ENCODE data around the gene ATP9B.

Gene ATP9B

GRCh38 chr18:79123948-79124347, 54.8 kb downstream of the ATP9B start:
- Histone ChIP-seq H3K9ac (ENCODE audit: low read length) (no peak overlapping the region), H4K20me1 (ENCODE audit: insufficient read depth, low read length) (no peaks in the 10 kb centered on the region), H3K9me2 (replicated peaks; ENCODE audit: insufficient read depth, low read length) (no peaks in the 10 kb centered on the region), H3K4me3 (ENCODE audit: low read length) (no peak overlapping the region), H3K27me3 (replicated peaks; ENCODE audit: insufficient read depth, low read length) (no peaks in the 10 kb centered on the region), H3F3A (ENCODE audit: insufficient read depth, low read length) (no peaks in the 10 kb centered on the region), H3K4me1 (ENCODE audit: low read length) (peaks cover 6% of the 10 kb centered on the region; the same call in 1 of the 2 replicates), H3K36me3 (replicated peaks; ENCODE audit: insufficient read depth, low read length) (peaks cover 3% of the 10 kb centered on the region; the same call in 1 of the 2 replicates), H3K4me2 (ENCODE audit: low read depth, low read length) (no peak overlapping the region), H3K9me3 (replicated peaks; ENCODE audit: insufficient read depth, low read length) (no peaks in the 10 kb centered on the region), H3K79me2 (ENCODE audit: low read length) (no peaks in the 10 kb centered on the region), H3K27ac (ENCODE audit: low read length) (no peak overlapping the region), H2AFZ (ENCODE audit: low read length) (no peak overlapping the region)
- no peak for TF ChIP-seq EZH2 (optimal IDR thresholded peaks at IDR 0.05; ENCODE audit: low read depth, low read length)
- no peak for TF ChIP-seq EZH2phosphoT487 (IDR thresholded peaks at IDR 0.05; ENCODE audit: low read length)
- TF ChIP-seq, protein P1, sequence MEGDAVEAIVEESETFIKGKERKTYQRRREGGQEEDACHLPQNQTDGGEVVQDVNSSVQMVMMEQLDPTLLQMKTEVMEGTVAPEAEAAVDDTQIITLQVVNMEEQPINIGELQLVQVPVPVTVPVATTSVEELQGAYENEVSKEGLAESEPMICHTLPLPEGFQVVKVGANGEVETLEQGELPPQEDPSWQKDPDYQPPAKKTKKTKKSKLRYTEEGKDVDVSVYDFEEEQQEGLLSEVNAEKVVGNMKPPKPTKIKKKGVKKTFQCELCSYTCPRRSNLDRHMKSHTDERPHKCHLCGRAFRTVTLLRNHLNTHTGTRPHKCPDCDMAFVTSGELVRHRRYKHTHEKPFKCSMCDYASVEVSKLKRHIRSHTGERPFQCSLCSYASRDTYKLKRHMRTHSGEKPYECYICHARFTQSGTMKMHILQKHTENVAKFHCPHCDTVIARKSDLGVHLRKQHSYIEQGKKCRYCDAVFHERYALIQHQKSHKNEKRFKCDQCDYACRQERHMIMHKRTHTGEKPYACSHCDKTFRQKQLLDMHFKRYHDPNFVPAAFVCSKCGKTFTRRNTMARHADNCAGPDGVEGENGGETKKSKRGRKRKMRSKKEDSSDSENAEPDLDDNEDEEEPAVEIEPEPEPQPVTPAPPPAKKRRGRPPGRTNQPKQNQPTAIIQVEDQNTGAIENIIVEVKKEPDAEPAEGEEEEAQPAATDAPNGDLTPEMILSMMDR (IDR thresholded peaks at IDR 0.05; ENCODE audit: low read length): no peak
- no peak for DNase-seq

- Histone ChIP-seq H2AFZ (ENCODE audit: low read length) (no peak overlapping the region), H3K27me3 (replicated peaks; ENCODE audit: insufficient read depth, low read length) (no peaks in the 10 kb centered on the region), H3K4me1 (ENCODE audit: low read length) (no peaks in the 10 kb centered on the region), H3K4me3 (ENCODE audit: low read length) (no peak overlapping the region), H3K9me3 (replicated peaks; ENCODE audit: insufficient read depth, low read length) (no peaks in the 10 kb centered on the region), H3K79me2 (ENCODE audit: low read length) (no peaks in the 10 kb centered on the region), H3K36me3 (replicated peaks; ENCODE audit: insufficient read depth, low read length) (peaks cover 3% of the 10 kb centered on the region; the same call in 1 of the 2 replicates), H3K27ac (ENCODE audit: low read length) (no peak overlapping the region), H3K9me2 (replicated peaks; ENCODE audit: insufficient read depth, low read length) (no peaks in the 10 kb centered on the region), H3F3A (ENCODE audit: insufficient read depth, low read length) (no peaks in the 10 kb centered on the region), H4K20me1 (ENCODE audit: insufficient read depth, low read length) (no peaks in the 10 kb centered on the region), H3K4me2 (ENCODE audit: low read depth, low read length) (no peak overlapping the region), H3K9ac (ENCODE audit: low read length) (no peak overlapping the region)
- TF ChIP-seq, protein P1 (IDR thresholded peaks at IDR 0.05; ENCODE audit: low read length): no peak
- TF ChIP-seq EZH2phosphoT487 (IDR thresholded peaks at IDR 0.05; ENCODE audit: low read length) (no peak), EZH2 (optimal IDR thresholded peaks at IDR 0.05; ENCODE audit: low read depth, low read length) (no peak)
- no peak for DNase-seq
These were observed 59.9 kb downstream of the ATP9B start for GRCh38 chr18:79129120-79129519.

DNA sequence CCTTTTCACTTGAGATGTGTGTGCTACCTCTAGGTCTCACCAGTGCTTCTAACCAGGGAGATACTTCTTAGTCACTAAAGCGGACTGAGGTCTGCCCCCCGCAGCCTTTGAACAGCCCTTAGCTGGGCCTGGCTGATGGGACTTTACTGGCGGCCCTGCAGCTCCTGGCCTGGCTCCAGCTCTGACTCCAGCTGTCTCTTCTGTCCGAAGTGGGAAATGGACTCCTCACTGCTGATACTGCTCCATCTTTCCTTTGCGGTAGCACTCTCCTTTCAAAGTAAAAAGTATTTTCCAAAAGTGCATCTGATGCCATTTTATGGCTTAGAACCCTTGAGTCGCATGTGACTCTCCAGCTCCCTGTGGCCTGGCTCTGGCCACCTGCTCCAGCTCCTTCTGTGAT, 64.5 kb downstream of the ATP9B start:
- Histone ChIP-seq H3K4me1 (ENCODE audit: low read length) (no peaks in the 10 kb centered on the region), H2AFZ (ENCODE audit: low read length) (no peak overlapping the region), H3K27me3 (replicated peaks; ENCODE audit: insufficient read depth, low read length) (no peaks in the 10 kb centered on the region), H3K79me2 (ENCODE audit: low read length) (no peaks in the 10 kb centered on the region), H3K9me3 (replicated peaks; ENCODE audit: insufficient read depth, low read length) (no peaks in the 10 kb centered on the region), H3K9me2 (replicated peaks; ENCODE audit: insufficient read depth, low read length) (no peaks in the 10 kb centered on the region), H3K4me3 (ENCODE audit: low read length) (no peak overlapping the region), H3K27ac (ENCODE audit: low read length) (no peak overlapping the region), H3K36me3 (replicated peaks; ENCODE audit: insufficient read depth, low read length) (no peaks in the 10 kb centered on the region), H4K20me1 (ENCODE audit: insufficient read depth, low read length) (no peaks in the 10 kb centered on the region), H3F3A (ENCODE audit: insufficient read depth, low read length) (no peaks in the 10 kb centered on the region), H3K9ac (ENCODE audit: low read length) (no peak overlapping the region), H3K4me2 (ENCODE audit: low read depth, low read length) (no peak overlapping the region)
- TF ChIP-seq EZH2phosphoT487 (IDR thresholded peaks at IDR 0.05; ENCODE audit: low read length): no peak
- TF ChIP-seq, protein P1 (IDR thresholded peaks at IDR 0.05; ENCODE audit: low read length): no peak
- TF ChIP-seq EZH2 (optimal IDR thresholded peaks at IDR 0.05; ENCODE audit: low read depth, low read length): no peak
- no peak for DNase-seq

Measured in MM.1S (cell line).